Keratinocyte (primary cell): Measurements from ENCODE around the gene RHNO1. TPM values are rescaled to one million over a fixed set of nuclear protein-coding genes. Genes with fewer than 3 reads are reported as not detected.

ENCODE experiments used
- DNase-seq: peaks from one replicate; pipeline ENCODE4 v3.0.0-alpha.2; 2011; ENCODE audit warnings: low read depth, missing footprints, low spot score
- FAIRE-seq: peaks from 2 replicates; lab custom pipeline; 2011; peaks lifted over from hg19 to GRCh38; lab: Jason Lieb, UNC
- H2AFZ ChIP-seq: 2 replicates; pipeline ENCODE4 v1.6.0; 2012; ENCODE audit warnings: low read length, control low read depth, inconsistent platforms; ENCODE audit not compliant: control insufficient read depth
- H3K27ac ChIP-seq: 2 replicates; pipeline ENCODE4 v1.5.1; 2011; ENCODE audit warnings: low read length; ENCODE audit not compliant: control insufficient read depth, insufficient read depth
- H3K27me3 ChIP-seq: 3 replicates; pipeline ENCODE4 v1.6.0; 2011; ENCODE audit warnings: low read length; ENCODE audit not compliant: control insufficient read depth, insufficient read depth; ENCODE audit errors: extremely low read depth
- H3K36me3 ChIP-seq, 2 experiments: 2 replicates in 1 of 2; 3 replicates in 1 of 2; pipeline ENCODE4 v1.5.1; 2011; ENCODE audit warnings: low read length in 2 of 2, mild to moderate bottlenecking in 1 of 2; ENCODE audit not compliant: control insufficient read depth in 2 of 2, insufficient read depth in 2 of 2; ENCODE audit errors: extremely low read depth in 1 of 2
- H3K4me1 ChIP-seq: 3 replicates; pipeline ENCODE4 v1.5.1; 2011; ENCODE audit warnings: low read length; ENCODE audit not compliant: control insufficient read depth, insufficient read depth; ENCODE audit errors: extremely low read depth
- H3K4me2 ChIP-seq: 3 replicates; pipeline ENCODE4 v1.6.0; 2011; ENCODE audit warnings: low read depth, low read length; ENCODE audit not compliant: control insufficient read depth, insufficient read depth; ENCODE audit errors: extremely low read depth
- H3K4me3 ChIP-seq, 3 experiments: fragments of 200-600 bp in 1 of 3; sonication (generic) in 1 of 3; 2 replicates in 2 of 3; 3 replicates in 1 of 3; pipeline ENCODE4 v1.5.1; 2011 to 2016; ENCODE audit warnings: low read length in 3 of 3, mild to moderate bottlenecking in 3 of 3, control low read depth in 2 of 3, inconsistent platforms in 1 of 3, low read depth in 1 of 3, mixed read lengths in 1 of 3, mixed run types in 1 of 3, moderate library complexity in 1 of 3; ENCODE audit not compliant: control insufficient read depth in 2 of 3, insufficient read depth in 2 of 3; ENCODE audit errors: extremely low read depth in 1 of 3
- H3K79me2 ChIP-seq: 2 replicates; pipeline ENCODE4 v1.6.0; 2012; ENCODE audit warnings: low read length; ENCODE audit not compliant: control insufficient read depth, insufficient read depth
- H3K9ac ChIP-seq: 3 replicates; pipeline ENCODE4 v1.6.0; 2011; ENCODE audit warnings: low read length; ENCODE audit not compliant: control insufficient read depth, insufficient read depth; ENCODE audit errors: extremely low read depth
- H3K9me1 ChIP-seq: 3 replicates; pipeline ENCODE4 v1.6.0; 2011; ENCODE audit warnings: low read length; ENCODE audit not compliant: control insufficient read depth, insufficient read depth; ENCODE audit errors: extremely low read depth
- H3K9me3 ChIP-seq: 2 replicates; pipeline ENCODE4 v1.5.1; 2012; ENCODE audit warnings: low read depth, low read length; ENCODE audit not compliant: control insufficient read depth
- H4K20me1 ChIP-seq: 3 replicates; pipeline ENCODE4 v1.6.0; 2011; ENCODE audit warnings: low read length; ENCODE audit not compliant: control insufficient read depth, insufficient read depth; ENCODE audit errors: extremely low read depth
- EZH2 ChIP-seq: IDR thresholded peaks from one replicate; pipeline ENCODE4 v1.6.1; 2012; ENCODE audit warnings: inconsistent platforms, mild to moderate bottlenecking, low read length, moderate library complexity
- dilution Hi-C: fragments of 300-500 bp; cut with MboI; formaldehyde crosslinking; loops from one replicate; pipeline ENCODE4 v1.7.0; 2020; ENCODE audit warnings: low sequenced_read_pairs; ENCODE audit not compliant: extremely low pct_ligation_motif_present
- polyA plus RNA-seq, 5 experiments: library from polyadenylated mRNA; depleted of rRNA in 3 of 5; stranded (reverse) in 3 of 5; stranded (forward) in 1 of 5; unstranded in 1 of 5; fragments of >200 nt; gene quantifications; 1 replicate in 1 of 5; 2 replicates in 3 of 5; 3 replicates in 1 of 5; pipeline versions ENCODE4 v1.2.1 to v1.2.3, GENCODE V29; 2011 to 2012; ENCODE audit warnings: missing spikeins in 2 of 5, low read depth in 1 of 5, low replicate concordance in 1 of 5
- TF ChIP-seq, protein P1 (sequence below), 3 experiments: IDR thresholded peaks in 1 of 3; conservative IDR thresholded peaks in 1 of 3; optimal IDR thresholded peaks in 1 of 3; 2 replicates in 2 of 3; 3 replicates in 1 of 3; pipeline versions ENCODE3 to v1.5.1; 2011; ENCODE audit warnings: low read length in 3 of 3, mild to moderate bottlenecking in 3 of 3, moderate library complexity in 2 of 3, control low read depth in 1 of 3, inconsistent platforms in 1 of 3; ENCODE audit not compliant: insufficient read depth in 2 of 3; ENCODE audit errors: extremely low read depth in 1 of 3

RHNO1 gene
- polyA plus RNA-seq, 1 donor (not counting 4 experiments of a cell fraction or from before 2014, with no cell fraction given), result 25.6 TPM

DNA sequence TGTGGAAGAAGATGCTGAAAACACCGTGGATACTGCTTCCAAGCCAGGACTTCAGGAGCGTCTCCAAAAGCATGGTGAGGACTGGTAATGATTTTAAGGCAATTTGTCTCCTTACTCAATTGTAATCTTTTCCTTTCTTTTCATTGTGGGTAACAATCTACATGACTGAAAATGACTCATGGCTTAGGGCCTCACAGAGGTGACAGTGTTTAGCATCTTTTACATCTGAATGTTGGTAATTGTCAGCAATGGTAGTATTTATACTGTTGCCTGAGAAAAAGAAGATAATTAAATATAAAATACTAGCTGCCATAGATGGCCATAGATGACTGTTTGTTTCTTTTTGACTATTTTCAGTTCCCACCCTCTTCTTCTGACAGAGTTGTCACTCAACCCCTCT lies 45.3 kb downstream of the RHNO1 start:
- Histone ChIP-seq H3K4me3 (no peak overlapping the region), H3K9ac (no peak overlapping the region), H3K4me1 (peaks cover 14% of the 10 kb centered on the region), H3K79me2 (no peaks in the 10 kb centered on the region), H3K27me3 (no peaks in the 10 kb centered on the region), H3K4me2 (no peak overlapping the region), H2AFZ (no peak overlapping the region), H3K36me3 (peaks cover 3 to 5% of the 10 kb centered on the region in 2 experiments), H3K9me1 (no peaks in the 10 kb centered on the region), H4K20me1 (no peaks in the 10 kb centered on the region), H3K9me3 (no peaks in the 10 kb centered on the region), H3K27ac (no peak overlapping the region)
- DNase-seq (no peak), FAIRE-seq (no peak)
- dilution Hi-C loops, result no loop called here
- no peak for TF ChIP-seq EZH2
- TF ChIP-seq, protein P1, sequence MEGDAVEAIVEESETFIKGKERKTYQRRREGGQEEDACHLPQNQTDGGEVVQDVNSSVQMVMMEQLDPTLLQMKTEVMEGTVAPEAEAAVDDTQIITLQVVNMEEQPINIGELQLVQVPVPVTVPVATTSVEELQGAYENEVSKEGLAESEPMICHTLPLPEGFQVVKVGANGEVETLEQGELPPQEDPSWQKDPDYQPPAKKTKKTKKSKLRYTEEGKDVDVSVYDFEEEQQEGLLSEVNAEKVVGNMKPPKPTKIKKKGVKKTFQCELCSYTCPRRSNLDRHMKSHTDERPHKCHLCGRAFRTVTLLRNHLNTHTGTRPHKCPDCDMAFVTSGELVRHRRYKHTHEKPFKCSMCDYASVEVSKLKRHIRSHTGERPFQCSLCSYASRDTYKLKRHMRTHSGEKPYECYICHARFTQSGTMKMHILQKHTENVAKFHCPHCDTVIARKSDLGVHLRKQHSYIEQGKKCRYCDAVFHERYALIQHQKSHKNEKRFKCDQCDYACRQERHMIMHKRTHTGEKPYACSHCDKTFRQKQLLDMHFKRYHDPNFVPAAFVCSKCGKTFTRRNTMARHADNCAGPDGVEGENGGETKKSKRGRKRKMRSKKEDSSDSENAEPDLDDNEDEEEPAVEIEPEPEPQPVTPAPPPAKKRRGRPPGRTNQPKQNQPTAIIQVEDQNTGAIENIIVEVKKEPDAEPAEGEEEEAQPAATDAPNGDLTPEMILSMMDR (optimal IDR thresholded peaks at IDR 0.05 in 1 of 3, IDR thresholded peaks at IDR 0.05 in 1 of 3, conservative IDR thresholded peaks at IDR 0.05 in 1 of 3; ENCODE audit: extremely low read depth in 1 of 3, insufficient read depth in 2 of 3, low read length in 3 of 3), result no peak

- Histone ChIP-seq H3K9me3 (no peaks in the 10 kb centered on the region), H3K27me3 (no peaks in the 10 kb centered on the region), H3K4me2 (no peak overlapping the region), H3K36me3 (peaks cover 3 to 5% of the 10 kb centered on the region in 2 experiments), H3K4me3 (no peak overlapping the region), H3K4me1 (peaks cover 14% of the 10 kb centered on the region), H4K20me1 (no peaks in the 10 kb centered on the region), H3K9me1 (no peaks in the 10 kb centered on the region), H3K27ac (no peak overlapping the region), H2AFZ (no peak overlapping the region), H3K9ac (no peak overlapping the region), H3K79me2 (no peaks in the 10 kb centered on the region)
- DNase-seq (no peak), FAIRE-seq (no peak)
- TF ChIP-seq, protein P1 (optimal IDR thresholded peaks at IDR 0.05 in 1 of 3, IDR thresholded peaks at IDR 0.05 in 1 of 3, conservative IDR thresholded peaks at IDR 0.05 in 1 of 3; ENCODE audit: extremely low read depth in 1 of 3, insufficient read depth in 2 of 3, low read length in 3 of 3), result no peak
- TF ChIP-seq EZH2, result no peak
- dilution Hi-C loops, result no loop called here
These were observed 46.0 kb downstream of the RHNO1 start for GRCh38 chr12:2923057-2923456.
